OCI-LY1 (cell line): ENCODE data around the gene RBMS3.

ENCODE experiments used
- H2AFZ ChIP-seq: fragments of 200-600 bp; sonication (generic), shearing (Covaris generic); 2 replicates; pipeline ENCODE4 v1.6.0; 2014; ENCODE audit warnings: antibody characterized with exemption, mild to moderate bottlenecking, low read length
- H3F3A ChIP-seq: fragments of 200-600 bp; sonication (generic), shearing (Covaris generic); 2 replicates; pipeline ENCODE4 v1.6.0; 2014; ENCODE audit warnings: mild to moderate bottlenecking, antibody characterized with exemption, low read length, moderate library complexity; ENCODE audit not compliant: insufficient read depth
- H3K27ac ChIP-seq: fragments of 200-600 bp; sonication (generic); 2 replicates; pipeline ENCODE4 v1.5.1; 2014; ENCODE audit warnings: low read length, mixed run types, mild to moderate bottlenecking, low read depth; ENCODE audit not compliant: poor library complexity, severe bottlenecking
- H3K27me3 ChIP-seq: fragments of 200-600 bp; sonication (generic); 2 replicates; pipeline ENCODE4 v1.6.0; 2014; ENCODE audit warnings: antibody characterized with exemption, mild to moderate bottlenecking, low read length, moderate library complexity; ENCODE audit not compliant: insufficient read depth
- H3K36me3 ChIP-seq: fragments of 200-600 bp; sonication (generic); 2 replicates; pipeline ENCODE4 v1.6.1; 2014; ENCODE audit warnings: mild to moderate bottlenecking, antibody characterized with exemption, low read length, moderate library complexity, mixed read lengths; ENCODE audit not compliant: insufficient read depth
- H3K4me1 ChIP-seq: fragments of 200-600 bp; sonication (generic); 2 replicates; pipeline ENCODE4 v1.5.1; 2014; ENCODE audit warnings: mild to moderate bottlenecking, low read length, moderate library complexity; ENCODE audit not compliant: insufficient read depth, severe bottlenecking
- H3K4me2 ChIP-seq: fragments of 200-600 bp; sonication (generic), shearing (Covaris generic); 2 replicates; pipeline ENCODE4 v1.6.1; 2014; ENCODE audit warnings: low read length
- H3K4me3 ChIP-seq: fragments of 200-600 bp; sonication (generic); 2 replicates; pipeline ENCODE4 v1.5.1; 2014; ENCODE audit warnings: low read length, low read depth, mild to moderate bottlenecking, mixed read lengths; ENCODE audit not compliant: poor library complexity, severe bottlenecking
- H3K79me2 ChIP-seq: fragments of 200-600 bp; shearing (Covaris generic); 2 replicates; pipeline ENCODE4 v1.6.1; 2016; ENCODE audit warnings: mixed run types, low read length, mixed read lengths; ENCODE audit not compliant: insufficient read depth
- H3K9ac ChIP-seq: fragments of 200-600 bp; sonication (generic), shearing (Covaris generic); 2 replicates; pipeline ENCODE4 v1.6.1; 2014; ENCODE audit warnings: mild to moderate bottlenecking, low read length, mixed read lengths
- H3K9me2 ChIP-seq: fragments of 200-600 bp; sonication (generic), shearing (Covaris generic); 2 replicates; pipeline ENCODE4 v1.6.1; 2014; ENCODE audit warnings: low read depth, mild to moderate bottlenecking, low read length, mixed read lengths
- H3K9me3 ChIP-seq: fragments of 200-600 bp; shearing (Covaris generic); 2 replicates; pipeline ENCODE4 v1.6.1; 2014; ENCODE audit warnings: low read length, mixed read lengths
- H4K20me1 ChIP-seq: fragments of 200-600 bp; sonication (generic), shearing (Covaris generic); 2 replicates; pipeline ENCODE4 v1.6.0; 2016; ENCODE audit warnings: mild to moderate bottlenecking, low read length; ENCODE audit not compliant: insufficient read depth
- CTCF ChIP-seq: fragments of 200-600 bp; sonication (generic), shearing (Covaris generic); IDR thresholded peaks from 2 replicates; pipeline ENCODE4 v1.5.1; 2017; ENCODE audit warnings: mild to moderate bottlenecking, antibody characterized with exemption, low read length, moderate library complexity, mixed read lengths
- EZH2 ChIP-seq: fragments of 200-600 bp; sonication (generic), shearing (Covaris generic); IDR thresholded peaks from 2 replicates; pipeline ENCODE4 v1.8.0; 2017; ENCODE audit warnings: borderline replicate concordance, mixed run types, mild to moderate bottlenecking, antibody characterized with exemption, low read length, moderate library complexity, mixed read lengths

RBMS3 gene

GRCh38 chr3:29635888-29636287 is 355.0 kb downstream of the RBMS3 start:
- Histone ChIP-seq H3K36me3 (peaks cover 24% of the 10 kb centered on the region), H3K27me3 (no peaks in the 10 kb centered on the region), H3K4me3 (no peak overlapping the region), H3K4me2 (no peak overlapping the region), H3K27ac (no peak overlapping the region), H3K9me3 (peaks cover 10% of the 10 kb centered on the region; the same call in 1 of the 2 replicates), H3K9me2 (no peaks in the 10 kb centered on the region), H3K79me2 (no peaks in the 10 kb centered on the region), H4K20me1 (no peaks in the 10 kb centered on the region), H3K9ac (no peak overlapping the region), H3K4me1 (peaks cover 26% of the 10 kb centered on the region), H2AFZ (no peak overlapping the region), H3F3A (no peaks in the 10 kb centered on the region)
- TF ChIP-seq EZH2 (no peak), CTCF (no peak)

- TF ChIP-seq EZH2 (no peak), CTCF (no peak)
- peaks cover 26% of the 10 kb centered on the region for H3K4me1 ChIP-seq
These were observed 356.2 kb downstream of the RBMS3 start for GRCh38 chr3:29637068-29637467.

GRCh38 chr3:29639578-29640290 is 358.9 kb downstream of the RBMS3 start:
- no peaks in the 10 kb centered on the region for H4K20me1 ChIP-seq
- peaks cover 32% of the 10 kb centered on the region for H3K4me1 ChIP-seq
- no peak overlapping the region for H2AFZ ChIP-seq
- H3F3A ChIP-seq = no peaks in the 10 kb centered on the region
- no peak overlapping the region for H3K9ac ChIP-seq
- no peak overlapping the region for H3K4me2 ChIP-seq
- no peak overlapping the region for H3K27ac ChIP-seq
- no peaks in the 10 kb centered on the region for H3K9me2 ChIP-seq
- peaks cover 18% of the 10 kb centered on the region for H3K36me3 ChIP-seq
- TF ChIP-seq EZH2 = no peak
- TF ChIP-seq CTCF = no peak
- peaks cover 10% of the 10 kb centered on the region; the same call in 1 of the 2 replicates for H3K9me3 ChIP-seq
- no peaks in the 10 kb centered on the region for H3K27me3 ChIP-seq
- H3K4me3 ChIP-seq = no peak overlapping the region
- no peaks in the 10 kb centered on the region for H3K79me2 ChIP-seq

More at GRCh38 chr3:29637068-29637467, 356.2 kb downstream of the RBMS3 start:
- Histone ChIP-seq H3K4me2 (no peak overlapping the region), H3K4me3 (no peak overlapping the region), H2AFZ (no peak overlapping the region), H3K27ac (no peak overlapping the region), H3K9me3 (peaks cover 10% of the 10 kb centered on the region; the same call in 1 of the 2 replicates), H3K27me3 (no peaks in the 10 kb centered on the region), H3K9me2 (no peaks in the 10 kb centered on the region), H3K79me2 (no peaks in the 10 kb centered on the region), H3F3A (no peaks in the 10 kb centered on the region), H4K20me1 (no peaks in the 10 kb centered on the region), H3K36me3 (peaks cover 18% of the 10 kb centered on the region), H3K9ac (no peak overlapping the region)
